GM12875 (cell line): ENCODE measurements around the gene RGN.
A peak's percentile ranks its signal among the peaks of the same experiment; 100 is the strongest.

Experiments
- H3K4me3 ChIP-seq: one replicate; pipeline ENCODE4 v1.5.1; 2011; ENCODE audit warnings: low read depth, low read length, control low read depth
- TF ChIP-seq, protein P1 (sequence below): IDR thresholded peaks from 2 replicates; pipeline ENCODE4 v1.5.1; 2011; ENCODE audit warnings: low read depth, mild to moderate bottlenecking, control low read depth, inconsistent platforms, low read length, moderate library complexity, borderline replicate concordance; ENCODE audit not compliant: insufficient read depth

Gene RGN

GRCh38 chrX:47078129-47079043 is at the start of gene RGN:
RGN (plus strand) TSS chrX:47078443; CDS start chrX:47081145, 2,702 bp downstream.
- no peak within 1 kb of the TSS for H3K4me3 ChIP-seq
- TF ChIP-seq, protein P1, sequence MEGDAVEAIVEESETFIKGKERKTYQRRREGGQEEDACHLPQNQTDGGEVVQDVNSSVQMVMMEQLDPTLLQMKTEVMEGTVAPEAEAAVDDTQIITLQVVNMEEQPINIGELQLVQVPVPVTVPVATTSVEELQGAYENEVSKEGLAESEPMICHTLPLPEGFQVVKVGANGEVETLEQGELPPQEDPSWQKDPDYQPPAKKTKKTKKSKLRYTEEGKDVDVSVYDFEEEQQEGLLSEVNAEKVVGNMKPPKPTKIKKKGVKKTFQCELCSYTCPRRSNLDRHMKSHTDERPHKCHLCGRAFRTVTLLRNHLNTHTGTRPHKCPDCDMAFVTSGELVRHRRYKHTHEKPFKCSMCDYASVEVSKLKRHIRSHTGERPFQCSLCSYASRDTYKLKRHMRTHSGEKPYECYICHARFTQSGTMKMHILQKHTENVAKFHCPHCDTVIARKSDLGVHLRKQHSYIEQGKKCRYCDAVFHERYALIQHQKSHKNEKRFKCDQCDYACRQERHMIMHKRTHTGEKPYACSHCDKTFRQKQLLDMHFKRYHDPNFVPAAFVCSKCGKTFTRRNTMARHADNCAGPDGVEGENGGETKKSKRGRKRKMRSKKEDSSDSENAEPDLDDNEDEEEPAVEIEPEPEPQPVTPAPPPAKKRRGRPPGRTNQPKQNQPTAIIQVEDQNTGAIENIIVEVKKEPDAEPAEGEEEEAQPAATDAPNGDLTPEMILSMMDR, result no peak

GRCh38 chrX:47030339-47030738 is 47.9 kb upstream of the RGN start:
- TF ChIP-seq, protein P1, result peak; percentile 36; the same call in 1 of the 2 replicates
- no peak overlapping the region for H3K4me3 ChIP-seq

GRCh38 chrX:47047989-47048388 is 30.3 kb upstream of the RGN start:
- no peak overlapping the region for H3K4me3 ChIP-seq
- TF ChIP-seq, protein P1, result no peak

- no peak overlapping the region for H3K4me3 ChIP-seq
- TF ChIP-seq, protein P1, result no peak
Measured at GRCh38 chrX:47059142-47059874, 18.9 kb upstream of the RGN start.

DNA sequence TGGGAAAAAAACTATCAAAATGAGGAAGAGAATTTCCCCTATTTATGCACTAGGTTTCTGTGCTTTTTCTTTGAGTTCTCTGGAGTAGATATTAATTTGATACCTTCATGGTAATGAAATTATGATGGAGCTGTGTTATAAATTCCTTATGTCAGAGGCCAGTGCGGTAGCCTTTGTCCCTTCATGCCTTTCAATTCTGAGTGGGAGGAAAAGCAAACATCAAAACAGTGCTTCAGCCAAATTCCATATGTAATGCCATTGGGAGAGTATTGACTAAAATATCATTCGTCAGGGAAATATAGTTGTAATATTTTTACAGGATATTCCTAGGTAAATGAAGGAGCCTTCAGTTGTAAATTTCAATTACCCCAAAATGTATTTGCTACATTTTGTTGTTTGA is 17.5 kb upstream of the RGN start:
- TF ChIP-seq, protein P1, result no peak
- no peak overlapping the region for H3K4me3 ChIP-seq

DNA sequence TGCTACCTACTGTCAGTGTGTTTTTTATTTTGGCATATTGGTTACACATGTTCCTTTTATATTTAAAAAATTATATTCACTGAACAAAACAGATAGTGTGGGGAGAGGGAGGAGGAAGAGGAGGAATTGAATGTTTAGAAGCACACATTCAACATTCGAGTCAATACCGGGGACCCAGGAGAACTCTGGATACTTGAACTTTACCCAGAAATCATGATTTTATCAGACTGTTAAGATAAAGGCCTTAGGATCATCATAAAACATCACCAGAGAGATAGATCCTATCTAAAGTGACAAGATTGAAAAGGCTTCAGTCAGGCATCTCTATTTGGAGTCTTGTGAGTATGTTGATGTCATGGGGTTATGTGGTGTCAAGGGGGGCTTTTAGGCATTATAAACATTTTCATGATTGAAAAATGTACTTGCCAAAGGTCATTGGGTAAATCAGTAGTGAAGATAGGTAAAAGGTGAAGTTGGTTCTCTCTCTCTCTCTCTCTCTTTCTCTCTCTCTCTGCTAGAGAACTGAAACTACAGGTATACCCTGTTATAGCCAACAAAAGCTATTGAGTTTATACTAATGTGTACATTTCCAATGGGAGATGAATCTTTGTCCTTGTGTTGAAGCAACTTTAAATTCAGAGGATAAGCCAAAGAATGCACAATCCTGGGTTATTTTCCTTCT is 16.9 kb upstream of the RGN start:
- no peak overlapping the region for H3K4me3 ChIP-seq
- TF ChIP-seq, protein P1, result no peak
